GM21825 (cell line): ENCODE results near the gene ZNF771.
"Not testable (repeated sequence)": the region's sequence is repeated elsewhere in the genome, so short reads cannot be mapped to it uniquely, and the experiment has no call there.

Source experiments
- ATAC-seq: cut with Tn5 transposase; IDR thresholded peaks from one replicate; pipeline ENCODE4 v1.9.1; 2021; ENCODE audit warnings: mild to moderate bottlenecking, moderate library complexity; ENCODE audit not compliant: unreplicated experiment

ZNF771 gene

GRCh38 chr16:30458561-30459394 lies 51.4 kb downstream of the ZNF771 start:
- ATAC-seq = peak; percentile 79

GRCh38 chr16:30459456-30459855 lies 52.0 kb downstream of the ZNF771 start:
- no peak for ATAC-seq

- not testable (repeated sequence) for ATAC-seq
Measured at GRCh38 chr16:30461426-30461825, 54.0 kb downstream of the ZNF771 start.

GRCh38 chr16:30464078-30464477 lies 56.7 kb downstream of the ZNF771 start:
- ATAC-seq = no peak
